Measurements from ENCODE around the gene TIMM22.

Gene TIMM22

DNA sequence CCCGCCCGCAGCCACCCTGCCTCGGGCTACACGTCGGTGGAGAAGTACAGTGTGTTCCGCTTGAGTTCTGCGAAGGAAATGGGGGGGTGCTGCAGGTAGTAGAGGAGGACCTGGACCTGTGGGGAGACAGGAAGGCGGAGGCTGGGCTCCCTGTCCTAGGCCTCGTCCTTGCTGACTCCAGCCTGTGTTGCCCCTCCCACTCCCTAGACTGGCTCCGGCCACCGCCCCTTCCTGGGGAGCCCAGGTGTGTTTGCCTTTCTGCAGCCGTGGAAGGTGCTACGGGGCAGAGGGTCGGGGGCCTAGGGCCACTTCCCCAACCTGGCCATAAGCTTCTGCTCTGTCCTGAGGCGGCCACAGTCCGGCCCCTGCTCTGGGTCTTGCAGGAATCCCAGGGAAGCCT, 9.1 kb downstream of the TIMM22 start:
- no peak for DNase-seq (ENCODE audit: insufficient read length, low spot score)
- no peak for FAIRE-seq
- TF ChIP-seq SPI1 (IDR thresholded peaks at IDR 0.05; ENCODE audit: low read depth, low read length) (no peak), POLR2AphosphoS5 (IDR thresholded peaks at IDR 0.05; ENCODE audit: low read depth, low read length) (no peak), POLR2A (IDR thresholded peaks at IDR 0.05; ENCODE audit: low read depth, low read length) (no peak), POU2F2 (IDR thresholded peaks at IDR 0.05; ENCODE audit: low read depth, low read length) (no peak), TAF1 (IDR thresholded peaks at IDR 0.05; ENCODE audit: low read depth, low read length) (no peak), PAX5 (IDR thresholded peaks at IDR 0.05; ENCODE audit: insufficient read depth, low read length, severe bottlenecking) (no peak)

DNA sequence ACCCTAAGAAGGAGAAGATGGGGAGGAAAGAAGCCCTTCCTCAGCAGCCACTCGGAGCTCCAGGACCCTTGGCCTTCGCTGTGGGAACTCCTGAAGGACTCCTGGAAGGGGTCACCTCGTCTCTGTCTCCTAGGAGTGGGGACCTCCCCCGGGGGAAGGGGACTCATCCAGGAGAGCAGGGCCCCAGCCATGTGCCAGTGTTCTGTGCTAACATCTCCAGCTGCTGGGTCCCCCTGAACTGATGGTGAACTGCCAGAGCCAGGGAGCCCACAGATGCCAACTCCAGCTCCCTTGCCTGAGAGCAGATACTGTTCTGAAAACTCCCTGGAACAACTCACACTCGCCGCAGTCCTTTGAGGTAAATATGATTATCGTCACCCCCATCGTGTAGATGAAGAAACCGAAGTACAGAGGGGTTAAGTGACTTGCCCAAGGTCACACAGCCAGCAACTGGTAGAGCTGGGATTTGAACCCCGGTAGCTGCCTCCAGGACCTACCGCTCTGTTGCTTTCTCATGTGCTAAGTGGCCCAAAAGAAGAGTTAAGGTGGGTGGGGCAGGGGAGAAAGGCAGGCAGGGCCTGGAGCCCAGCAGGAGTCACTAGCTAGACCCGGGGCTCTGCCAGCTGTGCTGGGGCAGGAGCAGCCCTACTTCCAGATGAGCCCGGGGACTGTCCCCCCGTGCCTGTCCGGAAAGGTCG, 10.5 kb downstream of the TIMM22 start:
- TF ChIP-seq TAF1 (IDR thresholded peaks at IDR 0.05; ENCODE audit: low read depth, low read length) (no peak), SPI1 (IDR thresholded peaks at IDR 0.05; ENCODE audit: low read depth, low read length) (no peak), POU2F2 (IDR thresholded peaks at IDR 0.05; ENCODE audit: low read depth, low read length) (no peak), PAX5 (IDR thresholded peaks at IDR 0.05; ENCODE audit: insufficient read depth, low read length, severe bottlenecking) (no peak), POLR2A (IDR thresholded peaks at IDR 0.05; ENCODE audit: low read depth, low read length) (no peak), POLR2AphosphoS5 (IDR thresholded peaks at IDR 0.05; ENCODE audit: low read depth, low read length) (no peak)
- DNase-seq (ENCODE audit: insufficient read length, low spot score) (no peak), FAIRE-seq (no peak)

GRCh38 chr17:1008008-1008761, 11.3 kb downstream of the TIMM22 start:
- TF ChIP-seq TAF1 (IDR thresholded peaks at IDR 0.05; ENCODE audit: low read depth, low read length): no peak
- no peak for TF ChIP-seq POU2F2 (IDR thresholded peaks at IDR 0.05; ENCODE audit: low read depth, low read length)
- no peak for TF ChIP-seq POLR2AphosphoS5 (IDR thresholded peaks at IDR 0.05; ENCODE audit: low read depth, low read length)
- no peak for TF ChIP-seq PAX5 (IDR thresholded peaks at IDR 0.05; ENCODE audit: insufficient read depth, low read length, severe bottlenecking)
- FAIRE-seq (no peak), DNase-seq (ENCODE audit: insufficient read length, low spot score) (no peak)

DNA sequence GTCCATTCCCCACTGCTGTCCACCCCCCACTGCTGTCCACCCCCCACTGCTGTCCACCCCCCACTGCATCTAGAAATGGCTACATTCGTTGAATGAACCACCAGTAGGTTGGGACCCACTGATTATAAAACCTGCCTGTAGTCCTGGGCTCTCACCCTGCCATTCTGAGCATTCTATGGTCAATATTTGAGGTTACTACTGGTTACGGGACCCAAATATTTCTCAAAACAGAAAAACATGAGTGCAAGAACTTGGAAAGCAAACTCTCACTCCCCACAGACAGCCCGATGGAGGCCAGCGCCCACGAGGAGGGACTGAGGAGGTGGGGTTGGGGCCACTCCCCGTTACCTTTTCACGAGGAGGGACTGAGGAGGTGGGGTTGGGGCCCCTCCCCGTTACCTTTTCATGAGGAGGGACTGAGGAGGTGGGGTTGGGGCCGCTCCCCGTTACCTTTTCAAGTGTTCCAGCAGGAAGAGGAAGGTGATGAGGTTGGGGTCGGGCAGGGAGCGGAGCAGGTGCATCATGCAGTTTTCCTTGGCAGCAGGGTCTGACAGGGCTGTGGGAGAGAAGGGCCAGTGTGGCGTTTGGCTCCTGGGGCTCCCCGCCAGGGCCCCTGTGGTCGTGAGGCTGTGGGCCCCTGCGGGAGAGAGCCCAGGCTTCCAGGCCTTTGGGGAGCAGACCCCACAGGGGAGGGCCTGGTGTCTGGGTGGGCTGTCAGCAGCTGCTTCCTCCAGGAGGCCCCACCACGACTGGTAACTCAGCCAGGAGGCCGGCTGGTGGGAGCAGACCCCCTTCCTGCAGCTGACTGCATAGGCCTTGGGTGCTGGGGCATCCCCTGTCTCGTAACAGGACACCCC, 12.5 kb downstream of the TIMM22 start:
- DNase-seq (ENCODE audit: insufficient read length, low spot score): no peak

GRCh38 chr17:1010086-1010450, 13.1 kb downstream of the TIMM22 start:
- DNase-seq (ENCODE audit: insufficient read length, low spot score) (no peak), FAIRE-seq (no peak)
- TF ChIP-seq POLR2A (IDR thresholded peaks at IDR 0.05; ENCODE audit: low read depth, low read length) (no peak), TAF1 (IDR thresholded peaks at IDR 0.05; ENCODE audit: low read depth, low read length) (no peak), SPI1 (IDR thresholded peaks at IDR 0.05; ENCODE audit: low read depth, low read length) (no peak), POU2F2 (IDR thresholded peaks at IDR 0.05; ENCODE audit: low read depth, low read length) (no peak), POLR2AphosphoS5 (IDR thresholded peaks at IDR 0.05; ENCODE audit: low read depth, low read length) (no peak), PAX5 (IDR thresholded peaks at IDR 0.05; ENCODE audit: insufficient read depth, low read length, severe bottlenecking) (no peak)

More for the DNA sequence above, 12.5 kb downstream of the TIMM22 start:
- FAIRE-seq: no peak
- TF ChIP-seq TAF1 (IDR thresholded peaks at IDR 0.05; ENCODE audit: low read depth, low read length): no peak
- no peak for TF ChIP-seq POLR2AphosphoS5 (IDR thresholded peaks at IDR 0.05; ENCODE audit: low read depth, low read length)
- TF ChIP-seq PAX5 (IDR thresholded peaks at IDR 0.05; ENCODE audit: insufficient read depth, low read length, severe bottlenecking): no peak
- no peak for TF ChIP-seq POU2F2 (IDR thresholded peaks at IDR 0.05; ENCODE audit: low read depth, low read length)
- TF ChIP-seq POLR2A (IDR thresholded peaks at IDR 0.05; ENCODE audit: low read depth, low read length): no peak

DNA sequence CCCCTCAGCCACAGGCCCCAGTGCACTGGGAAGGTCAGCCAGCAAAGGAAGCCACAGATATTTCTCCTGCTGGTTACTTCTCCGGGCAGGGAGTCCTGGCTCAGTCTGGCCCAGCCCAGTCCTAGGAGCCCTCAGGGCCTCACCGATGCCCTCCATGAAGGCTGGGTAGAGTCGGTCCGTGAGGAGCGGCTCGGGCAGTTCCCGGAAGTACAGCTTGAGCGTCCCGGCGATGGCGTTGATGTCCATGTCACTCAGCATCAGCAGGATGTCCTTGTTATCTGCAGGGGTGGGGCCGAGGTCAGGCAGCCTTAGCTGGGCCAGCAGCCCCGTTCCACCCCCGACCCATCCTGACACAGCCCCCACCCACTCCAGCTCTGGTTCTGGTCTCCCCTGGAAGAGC, 13.7 kb downstream of the TIMM22 start:
- FAIRE-seq: no peak
- no peak for DNase-seq (ENCODE audit: insufficient read length, low spot score)
- no peak for TF ChIP-seq POU2F2 (IDR thresholded peaks at IDR 0.05; ENCODE audit: low read depth, low read length)
- no peak for TF ChIP-seq PAX5 (IDR thresholded peaks at IDR 0.05; ENCODE audit: insufficient read depth, low read length, severe bottlenecking)
- TF ChIP-seq TAF1 (IDR thresholded peaks at IDR 0.05; ENCODE audit: low read depth, low read length): no peak
- TF ChIP-seq SPI1 (IDR thresholded peaks at IDR 0.05; ENCODE audit: low read depth, low read length): no peak
- no peak for TF ChIP-seq POLR2A (IDR thresholded peaks at IDR 0.05; ENCODE audit: low read depth, low read length)

DNA sequence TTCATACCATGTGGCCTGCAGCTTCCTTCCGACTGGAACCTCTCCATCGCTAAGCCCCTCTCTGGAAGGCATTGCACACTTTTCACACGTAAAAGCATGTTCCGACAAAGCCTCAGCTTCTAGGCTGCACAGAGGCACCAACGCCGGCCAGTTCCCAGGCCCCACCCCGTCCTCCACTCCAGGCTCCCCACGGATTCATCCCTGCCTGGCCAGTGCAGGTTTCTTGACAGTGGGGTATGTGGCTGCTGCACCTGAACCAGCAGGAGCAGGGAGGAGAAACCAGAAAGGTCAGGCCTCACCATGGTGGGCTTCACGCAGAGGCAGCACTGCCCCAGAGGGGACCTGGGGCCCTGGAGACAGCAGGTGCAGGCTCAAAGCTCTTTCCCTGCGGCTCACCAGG, 14.2 kb downstream of the TIMM22 start:
- FAIRE-seq: no peak
- TF ChIP-seq TAF1 (IDR thresholded peaks at IDR 0.05; ENCODE audit: low read depth, low read length) (no peak), POLR2AphosphoS5 (IDR thresholded peaks at IDR 0.05; ENCODE audit: low read depth, low read length) (no peak), POLR2A (IDR thresholded peaks at IDR 0.05; ENCODE audit: low read depth, low read length) (no peak), POU2F2 (IDR thresholded peaks at IDR 0.05; ENCODE audit: low read depth, low read length) (no peak), SPI1 (IDR thresholded peaks at IDR 0.05; ENCODE audit: low read depth, low read length) (no peak), PAX5 (IDR thresholded peaks at IDR 0.05; ENCODE audit: insufficient read depth, low read length, severe bottlenecking) (no peak)
- no peak for DNase-seq (ENCODE audit: insufficient read length, low spot score)

- no peak for FAIRE-seq
Observed at GRCh38 chr17:1011760-1012735, 15.1 kb downstream of the TIMM22 start.

More at GRCh38 chr17:1011760-1012735, 15.1 kb downstream of the TIMM22 start:
- TF ChIP-seq POLR2AphosphoS5 (IDR thresholded peaks at IDR 0.05; ENCODE audit: low read depth, low read length) (no peak), SPI1 (IDR thresholded peaks at IDR 0.05; ENCODE audit: low read depth, low read length) (no peak), POLR2A (IDR thresholded peaks at IDR 0.05; ENCODE audit: low read depth, low read length) (no peak), PAX5 (IDR thresholded peaks at IDR 0.05; ENCODE audit: insufficient read depth, low read length, severe bottlenecking) (no peak), POU2F2 (IDR thresholded peaks at IDR 0.05; ENCODE audit: low read depth, low read length) (no peak), TAF1 (IDR thresholded peaks at IDR 0.05; ENCODE audit: low read depth, low read length) (no peak)
- DNase-seq (ENCODE audit: insufficient read length, low spot score): no peak
